Spleen (tissue), 11 donors: ENCODE results near the gene PSMF1. TPM values are rescaled to one million over a fixed set of nuclear protein-coding genes. Genes with fewer than 3 reads are reported as not detected.
A peak's percentile ranks its signal among the peaks of the same experiment; 100 is the strongest.

Experiments used
- DNase-seq: peaks from one replicate; pipeline ENCODE4 v3.0.0-alpha.2; 2020
- H3K27ac ChIP-seq, 8 donors: fragments of 200-600 bp; sonication (generic) in 7 of 8; 1 replicate in 4 of 8; 2 replicates in 4 of 8; pipeline versions ENCODE4 v1.5.0 to v1.8.0; 2016 to 2021; ENCODE audit warnings: inconsistent platforms in 4 of 8, mild to moderate bottlenecking in 4 of 8, moderate library complexity in 1 of 8
- H3K27me3 ChIP-seq, 7 donors: fragments of 200-600 bp; sonication (generic) in 6 of 7; replicated peaks in 1 of 7; 1 replicate in 4 of 7; 2 replicates in 3 of 7; pipeline versions ENCODE4 v1.5.0 to v1.8.0; 2016 to 2021; ENCODE audit warnings: inconsistent platforms in 3 of 7, mild to moderate bottlenecking in 1 of 7
- H3K36me3 ChIP-seq, 6 donors: fragments of 200-600 bp; sonication (generic) in 5 of 6; 1 replicate in 4 of 6; 2 replicates in 2 of 6; pipeline versions ENCODE4 v1.5.0 to v1.8.0; 2016 to 2021; ENCODE audit warnings: inconsistent platforms in 2 of 6
- H3K4me1 ChIP-seq, 6 donors: fragments of 200-600 bp; sonication (generic) in 5 of 6; 1 replicate in 3 of 6; 2 replicates in 3 of 6; pipeline versions ENCODE4 v1.5.0 to v1.8.0; 2016 to 2021; ENCODE audit warnings: inconsistent platforms in 3 of 6
- H3K4me3 ChIP-seq, 8 donors: fragments of 200-600 bp; sonication (generic) in 7 of 8; 1 replicate in 4 of 8; 2 replicates in 4 of 8; pipeline versions ENCODE4 v1.5.0 to v1.8.0; 2016 to 2021; ENCODE audit warnings: inconsistent platforms in 4 of 8, mild to moderate bottlenecking in 4 of 8, moderate library complexity in 2 of 8
- H3K9me3 ChIP-seq, 8 donors: fragments of 200-600 bp; sonication (generic) in 7 of 8; 1 replicate in 4 of 8; 2 replicates in 4 of 8; pipeline versions ENCODE4 v1.5.0 to v1.8.0; 2016 to 2021; ENCODE audit warnings: inconsistent platforms in 4 of 8
- POLR2A ChIP-seq, 3 donors: fragments of 450-650 bp; IDR thresholded peaks; one replicate each; pipeline ENCODE4 v1.5.1; 2017; ENCODE audit warnings: antibody characterized with exemption in 3 of 3, mild to moderate bottlenecking in 1 of 3
- POLR2AphosphoS5 ChIP-seq, 3 donors: sonication (generic); formaldehyde crosslinking; IDR thresholded peaks; one replicate each; pipeline ENCODE4 v1.5.1; 2017; ENCODE audit warnings: antibody characterized with exemption in 3 of 3
- WGBS, 5 donors: extraction: QIAGEN DNeasy Blood & Tissue Kit in 3 of 5; methylation state at CpG; one replicate each; pipeline versions ENCODE4 v1.1.5 to v1.1.7; 2013 to 2018; 5-methylcytosine and 5-hydroxymethylcytosine counted together
- intact Hi-C: fragments of 100-400 bp; cut with DNase I; formaldehyde crosslinking; loops from one replicate; pipeline ENCODE4 v1.15.0; 2023; ENCODE audit warnings: low total_unique reads
- polyA plus RNA-seq, 3 donors: library from polyadenylated mRNA; stranded (reverse); fragments of 200-250 nt; gene quantifications; one replicate each; pipeline ENCODE4 v1.2.1, GENCODE V29; 2013
- total RNA-seq, 7 donors: library from RNA; depleted of rRNA in 3 of 7; stranded (reverse); fragments of >200 nt in 3 of 7; fragmentation: NEBNext Ultra II Directional in 4 of 7; extraction: Animal tissue kit (Norgen Biotek cat#: 25700) in 4 of 7; gene quantifications; one replicate each; pipeline versions ENCODE4 v1.1.0 to v1.2.1, GENCODE V29; 2016 to 2021
- TF ChIP-seq, protein P1 (sequence below), 11 experiments: fragments of 200-600 bp in 7 of 11; fragments of 450-650 bp in 4 of 11; sonication (generic) in 4 of 11; IDR thresholded peaks in 8 of 11; conservative IDR thresholded peaks in 3 of 11; 1 replicate in 7 of 11; 2 replicates in 4 of 11; pipeline versions ENCODE4 v1.4.0 to v1.8.0; 2016 to 2021; ENCODE audit warnings: antibody characterized with exemption in 11 of 11, inconsistent platforms in 4 of 11, mild to moderate bottlenecking in 1 of 11
- donor health status: healthy with polysubstance abuse.
- donor health status: DM: no; HTN: no; CAD: no; lungs with moderate emphysema.
- donor health status: DM: no; HTN: no; CAD: no.
- donor health status: Bipolar disorder and iron deficiency.
- donor health status: healthy.
- donor health status: DM: no; HTN: no; CAD: no.
- donor health status: DM: yes; HTN: yes; CAD: no.

PSMF1 gene
- total and polyA plus RNA-seq, 10 donors: 25.7 to 169 (median 112) TPM

- H3K36me3 ChIP-seq: peaks cover 0 to 86% (median 45%) of the 10 kb centered on the region in 6 donors
- no peaks in the 10 kb centered on the region for H3K9me3 ChIP-seq
These were observed 6.0 kb downstream of the PSMF1 start for GRCh38 chr20:1124421-1124820.

DNA sequence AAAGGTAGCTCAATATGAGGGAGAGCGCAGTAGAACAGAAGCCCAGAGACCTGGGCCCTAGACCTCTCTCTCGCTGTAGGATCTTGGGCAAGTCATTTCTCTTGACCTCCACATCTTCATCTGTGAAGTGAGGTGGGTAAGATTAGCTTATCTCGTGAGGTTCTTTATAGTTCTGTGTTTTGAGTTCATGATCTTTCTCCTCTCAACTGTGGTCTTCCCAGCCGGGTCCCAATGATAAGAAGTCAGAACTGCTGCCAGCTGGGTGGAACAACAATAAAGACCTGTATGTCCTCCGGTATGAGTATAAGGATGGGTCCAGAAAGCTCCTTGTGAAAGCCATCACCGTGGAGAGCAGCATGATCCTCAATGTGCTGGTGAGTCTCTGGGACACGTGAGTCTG lies 6.9 kb downstream of the PSMF1 start:
- H3K36me3 ChIP-seq: peaks cover 0 to 90% (median 52%) of the 10 kb centered on the region in 6 donors
- no peak overlapping the region for H3K4me3 ChIP-seq
- no peak overlapping the region for H3K27ac ChIP-seq
- H3K9me3 ChIP-seq: no peaks in the 10 kb centered on the region
- intact Hi-C loops: no loop called here
- H3K4me1 ChIP-seq: peaks cover 29 to 62% (median 43%) of the 10 kb centered on the region in 6 donors
- H3K27me3 ChIP-seq: no peaks in the 10 kb centered on the region
- no peak for TF ChIP-seq POLR2AphosphoS5 (IDR thresholded peaks at IDR 0.05)
- TF ChIP-seq, protein P1, sequence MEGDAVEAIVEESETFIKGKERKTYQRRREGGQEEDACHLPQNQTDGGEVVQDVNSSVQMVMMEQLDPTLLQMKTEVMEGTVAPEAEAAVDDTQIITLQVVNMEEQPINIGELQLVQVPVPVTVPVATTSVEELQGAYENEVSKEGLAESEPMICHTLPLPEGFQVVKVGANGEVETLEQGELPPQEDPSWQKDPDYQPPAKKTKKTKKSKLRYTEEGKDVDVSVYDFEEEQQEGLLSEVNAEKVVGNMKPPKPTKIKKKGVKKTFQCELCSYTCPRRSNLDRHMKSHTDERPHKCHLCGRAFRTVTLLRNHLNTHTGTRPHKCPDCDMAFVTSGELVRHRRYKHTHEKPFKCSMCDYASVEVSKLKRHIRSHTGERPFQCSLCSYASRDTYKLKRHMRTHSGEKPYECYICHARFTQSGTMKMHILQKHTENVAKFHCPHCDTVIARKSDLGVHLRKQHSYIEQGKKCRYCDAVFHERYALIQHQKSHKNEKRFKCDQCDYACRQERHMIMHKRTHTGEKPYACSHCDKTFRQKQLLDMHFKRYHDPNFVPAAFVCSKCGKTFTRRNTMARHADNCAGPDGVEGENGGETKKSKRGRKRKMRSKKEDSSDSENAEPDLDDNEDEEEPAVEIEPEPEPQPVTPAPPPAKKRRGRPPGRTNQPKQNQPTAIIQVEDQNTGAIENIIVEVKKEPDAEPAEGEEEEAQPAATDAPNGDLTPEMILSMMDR (IDR thresholded peaks at IDR 0.05 in 8 of 11, conservative IDR thresholded peaks at IDR 0.05 in 3 of 11): no peak
- TF ChIP-seq POLR2A (IDR thresholded peaks at IDR 0.05): no peak
- DNase-seq: no peak
- 88 to 99% (median 94%) methylated on average over 7 of the region's 7 CpGs for WGBS, 5 donors

More at GRCh38 chr20:1124421-1124820, 6.0 kb downstream of the PSMF1 start:
- Histone ChIP-seq H3K27ac (no peak overlapping the region), H3K27me3 (no peaks in the 10 kb centered on the region), H3K4me1 (peaks cover 38 to 67% (median 50%) of the 10 kb centered on the region in 6 donors), H3K4me3 (no peak overlapping the region)
- no peak for TF ChIP-seq POLR2A (IDR thresholded peaks at IDR 0.05)
- TF ChIP-seq, protein P1 (IDR thresholded peaks at IDR 0.05 in 8 of 11, conservative IDR thresholded peaks at IDR 0.05 in 3 of 11): no peak
- no peak for TF ChIP-seq POLR2AphosphoS5 (IDR thresholded peaks at IDR 0.05)
- DNase-seq: no peak
- intact Hi-C loops: no loop called here
- WGBS, 5 donors: 55 to 59% (median 58%) methylated on average over 3 of the region's 3 CpGs

DNA sequence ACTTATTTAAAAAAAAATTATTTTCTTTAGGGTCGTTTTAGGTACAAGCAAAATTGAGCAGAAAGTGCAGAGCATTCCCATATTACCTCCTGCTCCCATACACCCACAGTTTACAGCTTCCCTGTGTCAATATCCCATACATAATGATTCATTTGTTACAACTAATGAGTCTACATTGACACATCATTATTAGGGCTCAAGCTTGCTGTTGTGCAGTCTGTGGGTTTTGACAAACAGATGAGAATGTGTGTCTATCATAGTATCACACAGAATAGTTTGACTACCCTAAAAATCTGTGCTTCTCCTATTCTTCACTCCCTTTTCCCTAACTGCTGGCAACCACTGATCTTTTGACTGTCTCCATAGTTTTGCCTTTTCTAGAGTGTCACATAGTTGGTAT lies 9.4 kb downstream of the PSMF1 start:
- TF ChIP-seq POLR2A (IDR thresholded peaks at IDR 0.05): no peak
- TF ChIP-seq, protein P1 (IDR thresholded peaks at IDR 0.05 in 8 of 11, conservative IDR thresholded peaks at IDR 0.05 in 3 of 11): no peak
- TF ChIP-seq POLR2AphosphoS5 (IDR thresholded peaks at IDR 0.05): no peak
- Histone ChIP-seq H3K27ac (no peak overlapping the region), H3K4me1 (peaks cover 9 to 60% (median 31%) of the 10 kb centered on the region in 6 donors), H3K27me3 (no peaks in the 10 kb centered on the region), H3K9me3 (no peaks in the 10 kb centered on the region), H3K36me3 (peaks cover 0 to 100% (median 70%) of the 10 kb centered on the region in 6 donors), H3K4me3 (no peak overlapping the region)
- no peak for DNase-seq
- intact Hi-C loops: no loop called here
- WGBS, 5 donors: 85 to 100% (median 91%) methylated on average over 1 of the region's 1 CpG

GRCh38 chr20:1130058-1130694 lies 11.8 kb downstream of the PSMF1 start:
- H3K36me3 ChIP-seq: peaks cover 0 to 94% (median 83%) of the 10 kb centered on the region in 6 donors
- H3K27me3 ChIP-seq: no peaks in the 10 kb centered on the region
- H3K4me3 ChIP-seq: no peak overlapping the region
- intact Hi-C loops: no loop called here
- TF ChIP-seq POLR2A (IDR thresholded peaks at IDR 0.05): no peak
- TF ChIP-seq, protein P1 (IDR thresholded peaks at IDR 0.05 in 8 of 11, conservative IDR thresholded peaks at IDR 0.05 in 3 of 11): no peak
- 70 to 83% (median 82%) methylated on average over 4 of the region's 4 CpGs for WGBS, 5 donors
- no peak for DNase-seq
- peak overlapping the region in 3 of 8 donors; percentile 1 to 41 (median 27) for H3K27ac ChIP-seq
- H3K9me3 ChIP-seq: no peaks in the 10 kb centered on the region
- H3K4me1 ChIP-seq: peaks cover 0 to 52% (median 16%) of the 10 kb centered on the region in 6 donors
